22Rv1 (cell line): ENCODE measurements around the gene CHID1.
A peak's percentile ranks its signal among the peaks of the same experiment; 100 is the strongest.

Experiments
- H3K27ac ChIP-seq: fragments of 450-650 bp; 2 replicates; pipeline ENCODE4 v1.5.1; 2017
- CTCF ChIP-seq: fragments of 450-650 bp; IDR thresholded peaks from 2 replicates; pipeline ENCODE4 v1.5.1; 2017; ENCODE audit warnings: mild to moderate bottlenecking
- ZFX ChIP-seq: fragments of 450-650 bp; IDR thresholded peaks from 2 replicates; pipeline ENCODE4 v1.6.1; 2017; ENCODE audit warnings: antibody characterized with exemption, borderline replicate concordance

The CHID1 gene

DNA sequence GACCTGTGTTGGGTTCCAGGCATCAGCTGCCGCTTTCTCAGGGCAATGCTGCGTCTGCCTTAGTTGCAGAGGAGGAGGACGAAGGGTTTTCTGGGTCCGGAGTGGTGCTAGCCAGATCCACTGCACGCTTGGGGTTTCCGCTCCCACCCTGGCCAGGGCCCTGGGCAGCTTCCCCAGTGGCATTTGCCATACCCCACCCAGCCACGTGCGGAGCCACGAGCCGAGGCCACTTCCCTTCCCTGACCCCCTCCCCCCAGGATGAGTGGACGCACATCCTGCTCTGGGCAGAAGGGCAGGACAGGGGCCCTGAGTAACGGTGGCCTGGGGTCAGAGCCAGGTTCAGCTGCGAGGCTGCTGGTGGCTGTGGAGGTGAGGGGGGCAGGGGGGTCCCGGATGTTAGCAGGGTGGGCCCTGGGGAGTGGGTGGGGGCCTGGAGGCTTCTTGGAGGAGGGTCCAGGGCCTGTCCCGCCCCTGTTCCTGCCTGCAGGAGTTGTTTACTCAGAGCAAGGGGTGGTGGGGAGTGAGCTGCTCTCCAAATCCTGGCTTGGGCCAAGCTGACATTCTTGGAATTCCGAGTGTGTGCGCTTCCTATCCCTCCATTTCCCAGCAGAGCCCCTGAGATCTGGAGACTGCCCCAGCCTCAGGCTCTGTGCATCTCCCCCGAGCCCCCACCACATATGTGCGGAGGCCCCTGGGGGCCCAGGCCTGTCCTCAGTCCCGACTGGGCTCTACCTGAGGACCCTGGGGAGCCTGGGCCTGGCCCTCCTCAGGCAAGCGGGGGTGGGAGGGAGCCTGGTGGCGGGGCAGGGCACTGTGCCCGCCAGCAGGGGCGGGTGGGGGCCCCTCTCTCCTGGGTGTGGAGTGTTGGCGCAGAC is 66.6 kb downstream of the CHID1 start:
- TF ChIP-seq ZFX, result no peak
- no peak for TF ChIP-seq CTCF
- peak overlapping the region; percentile 82 for H3K27ac ChIP-seq

DNA sequence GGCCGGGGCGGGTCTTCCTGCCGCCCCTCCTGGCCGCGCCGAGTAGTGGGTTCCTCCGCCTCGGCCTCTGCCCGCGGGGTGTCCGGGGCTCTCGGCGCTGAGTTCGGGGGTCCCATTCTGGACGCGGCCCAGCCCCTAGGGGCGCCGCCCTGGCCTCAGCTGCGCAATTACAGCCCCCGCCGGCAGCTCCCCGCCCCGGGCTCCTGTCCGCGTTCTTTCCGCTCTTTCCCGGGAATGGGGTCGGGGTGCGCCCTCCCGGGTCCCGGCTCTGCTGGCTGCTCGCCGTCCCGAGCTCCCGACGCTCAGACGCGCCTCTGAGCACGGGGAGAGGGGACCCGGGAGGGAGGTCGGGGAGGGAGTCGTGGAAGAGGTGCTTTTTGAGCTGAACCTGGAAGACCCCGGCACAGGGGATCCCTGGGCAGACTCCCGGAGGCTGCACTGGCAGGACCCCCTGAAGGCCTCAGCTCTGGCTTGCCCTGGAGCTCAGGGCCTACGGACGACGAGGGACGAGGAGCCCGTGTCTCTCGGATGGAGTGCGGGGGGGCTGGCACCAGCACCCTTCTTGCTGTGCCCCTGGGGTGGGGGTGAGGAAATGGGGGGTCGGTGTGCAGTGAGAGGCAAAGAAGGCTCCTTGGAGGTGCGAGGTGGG is 67.4 kb downstream of the CHID1 start:
- peak overlapping the region; percentile 82 for H3K27ac ChIP-seq
- peak; percentile 11; the same call in 1 of the 2 replicates for TF ChIP-seq CTCF
- TF ChIP-seq ZFX, result no peak

DNA sequence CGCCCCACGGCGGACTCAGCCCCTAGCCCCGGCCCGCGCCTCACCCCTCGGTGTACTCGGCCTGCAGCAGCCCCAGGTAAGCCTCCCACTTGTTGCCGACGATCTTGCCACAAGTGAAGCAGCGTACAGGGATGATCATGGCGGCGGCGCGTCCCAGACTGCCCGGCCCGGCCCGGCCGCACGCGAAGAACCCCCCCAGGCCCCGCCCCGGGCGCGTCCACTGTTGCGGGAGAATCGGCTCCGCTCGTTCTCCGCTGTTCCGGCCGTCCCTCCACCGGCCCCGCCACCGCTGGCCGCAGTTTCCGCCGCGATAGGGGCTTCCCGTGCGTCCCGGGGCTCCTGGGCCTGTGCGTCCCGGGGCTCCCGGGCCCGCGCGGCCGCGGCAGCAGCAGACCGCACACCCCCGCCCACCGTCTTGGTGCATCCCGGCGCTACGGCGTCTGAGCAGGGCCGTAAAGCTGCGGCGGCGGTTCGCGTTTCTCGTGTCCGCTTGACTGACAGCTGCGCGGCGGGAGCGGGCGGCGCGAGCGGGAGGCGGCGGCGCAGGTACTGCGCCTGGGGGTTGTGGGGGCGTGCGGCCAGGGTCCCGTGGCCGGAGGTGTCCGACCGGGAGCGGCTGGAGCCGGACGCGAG is 68.1 kb downstream of the CHID1 start, which contains the start of the genes POLR2L and TSPAN4:
TSS of gene POLR2L (minus strand) at position 160 of the 633 bp plus-strand sequence. CDS start at position 139, 21 bp downstream.
TSS of gene TSPAN4 (plus strand) at position 483 of the 633 bp plus-strand sequence. CDS start 7,453 bp downstream, outside the sequence.
- TF ChIP-seq ZFX (no peak), CTCF (no peak)
- peak within 1 kb of the TSS; percentile 82 for H3K27ac ChIP-seq

- TF ChIP-seq CTCF (no peak), ZFX (no peak)
- H3K27ac ChIP-seq, result peak overlapping the region; percentile 82
Observed at GRCh38 chr11:841981-842369, 68.6 kb downstream of the CHID1 start.

- TF ChIP-seq CTCF (peak; percentile 53), ZFX (no peak)
- peak overlapping the region; percentile 82 for H3K27ac ChIP-seq
Observed at GRCh38 chr11:839875-840617, 70.6 kb downstream of the CHID1 start.

GRCh38 chr11:839280-839623 is 71.4 kb downstream of the CHID1 start:
- H3K27ac ChIP-seq, result peak overlapping the region; percentile 82
- no peak for TF ChIP-seq CTCF
